C4-2B (cell line): Measurements from ENCODE around the gene THAP3.
"Not testable (repeated sequence)": the region's sequence is repeated elsewhere in the genome, so short reads cannot be mapped to it uniquely, and the experiment has no call there.

ENCODE experiments used
- ZFX ChIP-seq: fragments of 450-650 bp; IDR thresholded peaks from 2 replicates; pipeline ENCODE4 v1.6.1; 2017
- TF ChIP-seq, protein P1 (sequence below): fragments of 450-650 bp; conservative IDR thresholded peaks from 2 replicates; pipeline ENCODE4 v1.5.1; 2017; ENCODE audit warnings: mild to moderate bottlenecking

GRCh38 chr1:6636778-6637177, 12.1 kb downstream of the THAP3 start:
- TF ChIP-seq, protein P1, sequence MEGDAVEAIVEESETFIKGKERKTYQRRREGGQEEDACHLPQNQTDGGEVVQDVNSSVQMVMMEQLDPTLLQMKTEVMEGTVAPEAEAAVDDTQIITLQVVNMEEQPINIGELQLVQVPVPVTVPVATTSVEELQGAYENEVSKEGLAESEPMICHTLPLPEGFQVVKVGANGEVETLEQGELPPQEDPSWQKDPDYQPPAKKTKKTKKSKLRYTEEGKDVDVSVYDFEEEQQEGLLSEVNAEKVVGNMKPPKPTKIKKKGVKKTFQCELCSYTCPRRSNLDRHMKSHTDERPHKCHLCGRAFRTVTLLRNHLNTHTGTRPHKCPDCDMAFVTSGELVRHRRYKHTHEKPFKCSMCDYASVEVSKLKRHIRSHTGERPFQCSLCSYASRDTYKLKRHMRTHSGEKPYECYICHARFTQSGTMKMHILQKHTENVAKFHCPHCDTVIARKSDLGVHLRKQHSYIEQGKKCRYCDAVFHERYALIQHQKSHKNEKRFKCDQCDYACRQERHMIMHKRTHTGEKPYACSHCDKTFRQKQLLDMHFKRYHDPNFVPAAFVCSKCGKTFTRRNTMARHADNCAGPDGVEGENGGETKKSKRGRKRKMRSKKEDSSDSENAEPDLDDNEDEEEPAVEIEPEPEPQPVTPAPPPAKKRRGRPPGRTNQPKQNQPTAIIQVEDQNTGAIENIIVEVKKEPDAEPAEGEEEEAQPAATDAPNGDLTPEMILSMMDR: not testable (repeated sequence)
- not testable (repeated sequence) for TF ChIP-seq ZFX
